ENCODE measurements around the gene FANK1.
"Not testable (repeated sequence)": the region's sequence is repeated elsewhere in the genome, so short reads cannot be mapped to it uniquely, and the experiment has no call there.

Gene FANK1

GRCh38 chr10:125929618-125930017 is 33.3 kb downstream of the FANK1 start:
- no peak for DNase-seq

- no peak for DNase-seq
Measured at GRCh38 chr10:125933693-125934092, 37.3 kb downstream of the FANK1 start.

GRCh38 chr10:125936331-125936730 is 40.0 kb downstream of the FANK1 start:
- no peak for DNase-seq

GRCh38 chr10:125940515-125940914 is 44.2 kb downstream of the FANK1 start:
- DNase-seq: no peak

- no peak for DNase-seq
Measured at GRCh38 chr10:125951290-125951689, 54.9 kb downstream of the FANK1 start.

- DNase-seq: no peak
Measured at GRCh38 chr10:125953778-125954385, 57.5 kb downstream of the FANK1 start.

- DNase-seq: no peak
Measured at GRCh38 chr10:125955766-125956165, 59.4 kb downstream of the FANK1 start.

GRCh38 chr10:125961743-125962142 is 65.4 kb downstream of the FANK1 start:
- no peak for DNase-seq

- DNase-seq: no peak
Measured at GRCh38 chr10:125962200-125962599, 65.8 kb downstream of the FANK1 start.

GRCh38 chr10:125964558-125964957 is 68.2 kb downstream of the FANK1 start:
- no peak for DNase-seq

GRCh38 chr10:125967533-125967932 is 71.2 kb downstream of the FANK1 start:
- no peak for DNase-seq

GRCh38 chr10:125970077-125970630 is 73.8 kb downstream of the FANK1 start:
- not testable (repeated sequence) for DNase-seq

- no peak for DNase-seq
Measured at GRCh38 chr10:125976960-125977605, 80.7 kb downstream of the FANK1 start.

- DNase-seq: no peak
Measured at GRCh38 chr10:125979976-125980375, 83.6 kb downstream of the FANK1 start.

GRCh38 chr10:125980521-125981035 is 84.2 kb downstream of the FANK1 start:
- no peak for DNase-seq

GRCh38 chr10:125982260-125982948 is 86.0 kb downstream of the FANK1 start:
- peak; percentile 18 for DNase-seq

GRCh38 chr10:125983161-125983560 is 86.8 kb downstream of the FANK1 start:
- DNase-seq: no peak

GRCh38 chr10:125983656-125984055 is 87.3 kb downstream of the FANK1 start:
- no peak for DNase-seq

- DNase-seq: no peak
Measured at GRCh38 chr10:125984346-125984745, 88.0 kb downstream of the FANK1 start.

- no peak for DNase-seq
Measured at GRCh38 chr10:125984865-125985495, 88.6 kb downstream of the FANK1 start.

GRCh38 chr10:125985557-125986240 is 89.3 kb downstream of the FANK1 start:
- DNase-seq: no peak

- DNase-seq: no peak
Measured at GRCh38 chr10:125989791-125990190, 93.4 kb downstream of the FANK1 start.

GRCh38 chr10:125990974-125991373 is 94.6 kb downstream of the FANK1 start:
- DNase-seq: no peak
